ENCODE measurements around the gene SLC12A8. TPM values are rescaled to one million over a fixed set of nuclear protein-coding genes. Genes with fewer than 3 reads are reported as not detected.

SLC12A8 gene
- total RNA-seq, 3 donors from 2014 or later: 0.48 to 12.5 (median 9.8) TPM

DNA sequence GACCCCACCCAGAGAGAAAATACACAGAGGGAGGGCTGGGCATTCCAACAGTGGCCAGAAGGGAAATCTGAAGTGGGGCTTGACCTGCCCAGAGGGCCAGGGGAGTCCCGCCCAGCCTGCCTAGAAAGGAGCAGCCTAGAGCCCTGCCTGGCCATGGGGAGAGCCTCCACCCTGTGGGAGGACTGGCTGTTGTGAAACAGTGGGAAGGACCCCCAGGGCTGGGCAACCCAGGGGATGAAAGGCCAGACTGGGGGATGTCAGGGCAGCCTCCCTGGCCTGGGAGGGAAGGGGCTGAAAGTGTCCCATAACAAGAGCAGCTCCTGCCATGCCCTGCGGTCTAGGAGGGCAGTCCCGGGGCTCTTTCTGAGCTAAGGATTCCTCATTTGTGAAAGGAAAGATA is 69.0 kb downstream of the SLC12A8 start:
- no peaks in the 10 kb centered on the region for H3K4me1 ChIP-seq

DNA sequence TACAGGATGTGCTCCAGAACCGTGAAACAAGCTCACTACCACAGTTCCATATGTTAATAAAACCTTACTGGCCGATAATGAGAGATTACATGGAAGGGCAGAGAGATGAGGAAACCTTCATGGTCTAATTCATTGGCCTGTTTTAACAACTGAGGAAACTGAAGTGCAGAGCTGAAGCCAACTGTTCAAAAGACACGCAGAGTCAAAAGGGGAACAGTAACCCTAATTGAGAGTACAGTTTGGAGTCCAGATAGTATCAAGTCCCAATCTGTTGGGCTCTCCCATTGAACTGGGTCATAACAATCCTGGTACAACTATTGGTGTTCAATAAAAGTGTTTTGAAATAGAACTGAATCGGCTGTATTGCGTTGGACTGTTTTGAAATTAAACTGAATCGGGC is 69.6 kb downstream of the SLC12A8 start:
- H3K4me3 ChIP-seq: no peak overlapping the region
- H3K27ac ChIP-seq: peak overlapping the region in 1 of 2 donors; percentile 12
- H3K27me3 ChIP-seq: no peaks in the 10 kb centered on the region
- no peak for DNase-seq (ENCODE audit: low spot score in 2 of 2)
- no peaks in the 10 kb centered on the region for H3K9me3 ChIP-seq
- no peaks in the 10 kb centered on the region for H3K36me3 ChIP-seq
- TF ChIP-seq POLR2A (IDR thresholded peaks at IDR 0.05) (no peak), POLR2AphosphoS5 (IDR thresholded peaks at IDR 0.05) (no peak)
- TF ChIP-seq, protein P1, sequence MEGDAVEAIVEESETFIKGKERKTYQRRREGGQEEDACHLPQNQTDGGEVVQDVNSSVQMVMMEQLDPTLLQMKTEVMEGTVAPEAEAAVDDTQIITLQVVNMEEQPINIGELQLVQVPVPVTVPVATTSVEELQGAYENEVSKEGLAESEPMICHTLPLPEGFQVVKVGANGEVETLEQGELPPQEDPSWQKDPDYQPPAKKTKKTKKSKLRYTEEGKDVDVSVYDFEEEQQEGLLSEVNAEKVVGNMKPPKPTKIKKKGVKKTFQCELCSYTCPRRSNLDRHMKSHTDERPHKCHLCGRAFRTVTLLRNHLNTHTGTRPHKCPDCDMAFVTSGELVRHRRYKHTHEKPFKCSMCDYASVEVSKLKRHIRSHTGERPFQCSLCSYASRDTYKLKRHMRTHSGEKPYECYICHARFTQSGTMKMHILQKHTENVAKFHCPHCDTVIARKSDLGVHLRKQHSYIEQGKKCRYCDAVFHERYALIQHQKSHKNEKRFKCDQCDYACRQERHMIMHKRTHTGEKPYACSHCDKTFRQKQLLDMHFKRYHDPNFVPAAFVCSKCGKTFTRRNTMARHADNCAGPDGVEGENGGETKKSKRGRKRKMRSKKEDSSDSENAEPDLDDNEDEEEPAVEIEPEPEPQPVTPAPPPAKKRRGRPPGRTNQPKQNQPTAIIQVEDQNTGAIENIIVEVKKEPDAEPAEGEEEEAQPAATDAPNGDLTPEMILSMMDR (IDR thresholded peaks at IDR 0.05): no peak
- H3K4me1 ChIP-seq: no peaks in the 10 kb centered on the region
- intact Hi-C loops (cut with DNase I; ENCODE audit: low total_unique reads): no loop called here

More for the DNA sequence above, 69.0 kb downstream of the SLC12A8 start:
- Histone ChIP-seq H3K9me3 (no peaks in the 10 kb centered on the region), H3K36me3 (no peaks in the 10 kb centered on the region), H3K4me3 (no peak overlapping the region), H3K27me3 (no peaks in the 10 kb centered on the region), H3K27ac (no peak overlapping the region)
- TF ChIP-seq POLR2A (IDR thresholded peaks at IDR 0.05) (no peak), POLR2AphosphoS5 (IDR thresholded peaks at IDR 0.05) (no peak)
- TF ChIP-seq, protein P1 (IDR thresholded peaks at IDR 0.05): no peak
- no peak for DNase-seq (ENCODE audit: low spot score in 2 of 2)
- intact Hi-C loops (cut with DNase I; ENCODE audit: low total_unique reads): no loop called here

DNA sequence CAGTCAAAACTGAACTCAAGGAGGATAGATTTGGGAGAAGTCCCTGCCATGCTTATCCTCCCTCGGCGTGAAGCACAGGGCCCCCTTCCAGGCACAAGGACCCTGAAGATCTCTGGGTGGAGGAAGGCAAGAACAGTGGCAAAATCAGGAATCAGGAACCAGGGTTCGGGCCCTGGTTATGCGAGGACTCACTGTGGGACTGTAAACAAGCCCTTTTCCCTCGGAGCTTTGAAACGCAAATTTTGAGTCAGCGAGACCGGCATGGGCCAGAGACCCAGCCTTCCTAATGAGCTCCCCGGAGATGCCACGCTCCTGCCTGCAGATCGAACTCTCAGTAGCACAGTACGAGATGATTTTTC is 70.1 kb downstream of the SLC12A8 start:
- intact Hi-C loops (cut with DNase I; ENCODE audit: low total_unique reads): no loop called here
- TF ChIP-seq, protein P1 (IDR thresholded peaks at IDR 0.05): no peak
- no peak for TF ChIP-seq POLR2A (IDR thresholded peaks at IDR 0.05)
- no peak for TF ChIP-seq POLR2AphosphoS5 (IDR thresholded peaks at IDR 0.05)
- Histone ChIP-seq H3K27me3 (no peaks in the 10 kb centered on the region), H3K27ac (peak overlapping the region in 1 of 2 donors; percentile 79), H3K4me3 (peak overlapping the region in 1 of 3 donors; percentile 76), H3K36me3 (no peaks in the 10 kb centered on the region), H3K9me3 (no peaks in the 10 kb centered on the region), H3K4me1 (no peaks in the 10 kb centered on the region)
- no peak for DNase-seq (ENCODE audit: low spot score in 2 of 2)

DNA sequence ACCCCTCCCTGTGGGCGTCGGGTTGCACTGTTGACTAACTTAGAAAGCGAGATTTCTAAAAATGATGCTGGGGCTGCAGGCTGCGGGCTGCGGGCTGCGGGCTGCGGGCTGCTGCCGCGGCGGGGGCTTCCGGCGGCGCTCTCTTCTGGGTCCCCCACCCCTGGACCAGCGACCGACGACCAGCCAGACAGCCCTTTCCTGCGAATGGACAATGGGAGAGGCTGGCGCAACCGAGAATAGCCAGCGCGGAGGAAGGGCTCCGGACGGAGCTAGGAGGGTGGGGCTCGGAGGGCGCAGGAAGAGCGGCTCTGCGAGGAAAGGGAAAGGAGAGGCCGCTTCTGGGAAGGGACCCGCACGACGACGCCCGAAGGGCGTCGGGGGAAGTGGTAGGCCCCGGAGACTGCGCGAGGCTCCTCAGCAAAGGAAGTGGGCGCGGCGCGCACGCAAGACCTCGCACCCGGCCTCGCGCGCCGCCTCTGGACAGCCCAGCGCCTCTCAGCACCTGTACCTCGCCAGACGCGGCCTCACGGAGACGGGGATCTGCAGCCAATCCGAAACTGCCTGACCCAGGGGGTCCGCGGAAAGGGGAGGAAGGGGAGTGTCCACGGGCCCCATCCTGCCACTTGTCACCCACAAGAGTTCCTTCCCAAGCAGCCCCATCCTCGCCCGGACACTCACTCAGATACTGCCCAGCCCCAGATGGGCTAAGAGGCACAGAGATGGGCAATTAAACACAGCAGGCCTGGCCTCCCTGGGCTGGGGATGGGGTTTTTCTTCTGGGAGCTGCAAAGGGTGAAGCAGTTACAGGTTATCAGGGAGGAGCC is 70.7 kb downstream of the SLC12A8 start:
- Histone ChIP-seq H3K4me3 (peak overlapping the region; percentile 33 to 76 (median 49)), H3K27me3 (no peaks in the 10 kb centered on the region), H3K9me3 (no peaks in the 10 kb centered on the region), H3K4me1 (no peaks in the 10 kb centered on the region), H3K36me3 (no peaks in the 10 kb centered on the region), H3K27ac (peak overlapping the region; percentile 50 to 79)
- peak in 1 of 2 donors; percentile 68 for DNase-seq (ENCODE audit: low spot score in 2 of 2)
- no peak for TF ChIP-seq POLR2AphosphoS5 (IDR thresholded peaks at IDR 0.05)
- TF ChIP-seq, protein P1 (IDR thresholded peaks at IDR 0.05): peak in 2 of 3 donors; percentile 11 to 28
- intact Hi-C loops (cut with DNase I; ENCODE audit: low total_unique reads): no loop called here

DNA sequence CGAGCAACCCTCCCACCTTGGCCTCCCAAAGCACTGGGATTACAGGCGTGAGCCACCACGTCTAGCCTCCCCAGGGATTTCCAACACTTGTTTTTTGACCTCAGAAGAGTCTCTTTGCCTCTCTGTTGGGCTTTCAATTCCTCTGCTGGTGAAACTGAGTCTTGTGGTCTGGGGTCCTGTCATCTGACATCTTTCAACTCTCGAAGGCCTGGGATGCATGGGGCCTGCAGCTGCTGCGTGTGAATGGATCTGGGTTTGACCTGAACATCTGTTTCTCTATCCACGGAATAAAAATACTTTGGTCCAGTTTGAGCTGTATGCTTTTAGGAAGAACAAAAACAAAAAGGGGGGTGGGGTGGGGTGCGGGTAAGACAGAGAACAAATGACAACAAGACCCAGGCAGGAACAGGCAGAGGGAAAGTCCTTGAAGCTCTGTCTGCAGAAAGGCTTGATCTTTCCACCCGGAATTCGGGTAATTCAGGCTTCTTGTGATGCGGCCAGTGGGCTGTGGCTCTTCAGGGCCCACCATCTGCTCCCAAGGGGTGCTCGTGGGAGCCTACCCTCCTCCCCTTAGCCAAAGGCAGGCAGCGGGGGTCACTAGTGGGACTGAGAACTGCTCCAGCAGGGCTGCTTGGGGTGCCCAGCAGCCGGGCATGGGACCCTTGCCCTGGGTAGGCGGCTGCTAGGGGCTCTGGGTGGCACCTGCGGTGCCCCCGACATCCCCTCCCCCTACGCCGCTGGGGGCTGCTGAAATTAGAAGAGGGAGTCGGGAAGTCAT is 71.5 kb downstream of the SLC12A8 start:
- intact Hi-C loops (cut with DNase I; ENCODE audit: low total_unique reads): no loop called here
- no peak for DNase-seq (ENCODE audit: low spot score in 2 of 2)

More for the DNA sequence above, 71.5 kb downstream of the SLC12A8 start:
- Histone ChIP-seq H3K27ac (peak overlapping the region; percentile 50 to 79), H3K27me3 (no peaks in the 10 kb centered on the region), H3K4me3 (peak overlapping the region; percentile 33 to 76 (median 49)), H3K36me3 (no peaks in the 10 kb centered on the region), H3K9me3 (no peaks in the 10 kb centered on the region), H3K4me1 (no peaks in the 10 kb centered on the region)
- no peak for TF ChIP-seq POLR2A (IDR thresholded peaks at IDR 0.05)
- TF ChIP-seq, protein P1 (IDR thresholded peaks at IDR 0.05): no peak
